Measurements from ENCODE around the gene SLC12A9.

DNA sequence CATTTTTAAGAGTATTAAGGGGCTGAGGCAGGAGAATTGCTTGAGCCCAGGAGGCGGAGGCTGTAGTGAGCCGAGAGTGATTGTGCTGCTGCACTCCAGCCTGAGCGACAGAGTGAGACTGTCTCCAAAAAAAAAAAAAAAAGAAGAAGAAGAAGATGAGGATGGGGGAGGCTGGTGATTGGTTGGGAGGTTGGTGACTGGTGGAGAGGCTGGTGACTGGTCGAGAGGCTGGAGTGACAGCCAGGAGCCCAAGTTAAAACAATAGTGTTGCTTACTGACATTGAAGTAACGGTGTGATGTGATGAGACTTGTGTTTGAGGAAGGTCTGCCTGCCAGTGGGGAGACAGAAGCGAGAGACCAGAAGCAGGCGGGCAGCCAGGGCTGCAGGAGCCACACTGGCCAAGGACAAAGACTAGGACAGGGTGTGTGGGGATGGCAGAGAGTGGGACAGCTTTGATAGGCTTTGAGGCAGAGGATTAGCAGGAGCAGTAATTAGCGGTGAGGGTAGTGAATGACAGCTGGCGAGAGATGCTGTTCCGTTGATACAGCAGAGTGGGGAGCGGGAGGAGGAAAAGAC, 27.3 kb downstream of the SLC12A9 start:
- no peak for TF ChIP-seq POLR2AphosphoS5 (IDR thresholded peaks at IDR 0.05)
- TF ChIP-seq, protein P1, sequence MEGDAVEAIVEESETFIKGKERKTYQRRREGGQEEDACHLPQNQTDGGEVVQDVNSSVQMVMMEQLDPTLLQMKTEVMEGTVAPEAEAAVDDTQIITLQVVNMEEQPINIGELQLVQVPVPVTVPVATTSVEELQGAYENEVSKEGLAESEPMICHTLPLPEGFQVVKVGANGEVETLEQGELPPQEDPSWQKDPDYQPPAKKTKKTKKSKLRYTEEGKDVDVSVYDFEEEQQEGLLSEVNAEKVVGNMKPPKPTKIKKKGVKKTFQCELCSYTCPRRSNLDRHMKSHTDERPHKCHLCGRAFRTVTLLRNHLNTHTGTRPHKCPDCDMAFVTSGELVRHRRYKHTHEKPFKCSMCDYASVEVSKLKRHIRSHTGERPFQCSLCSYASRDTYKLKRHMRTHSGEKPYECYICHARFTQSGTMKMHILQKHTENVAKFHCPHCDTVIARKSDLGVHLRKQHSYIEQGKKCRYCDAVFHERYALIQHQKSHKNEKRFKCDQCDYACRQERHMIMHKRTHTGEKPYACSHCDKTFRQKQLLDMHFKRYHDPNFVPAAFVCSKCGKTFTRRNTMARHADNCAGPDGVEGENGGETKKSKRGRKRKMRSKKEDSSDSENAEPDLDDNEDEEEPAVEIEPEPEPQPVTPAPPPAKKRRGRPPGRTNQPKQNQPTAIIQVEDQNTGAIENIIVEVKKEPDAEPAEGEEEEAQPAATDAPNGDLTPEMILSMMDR (IDR thresholded peaks at IDR 0.05): no peak
